Uterus (tissue), 2 donors: ENCODE measurements around the gene AIFM2.

ENCODE experiments used
- CTCF ChIP-seq, 4 experiments: fragments of 200-600 bp in 2 of 4; fragments of 450-650 bp in 2 of 4; sonication (generic) in 2 of 4; IDR thresholded peaks; one replicate each; pipeline ENCODE4 v1.5.1; 2016 to 2019; ENCODE audit warnings: antibody characterized with exemption in 4 of 4, mild to moderate bottlenecking in 2 of 4, moderate library complexity in 1 of 4
- POLR2A ChIP-seq, 2 donors: fragments of 450-650 bp; IDR thresholded peaks; one replicate each; pipeline ENCODE4 v1.6.1; 2016; ENCODE audit warnings: antibody characterized with exemption in 2 of 2, mild to moderate bottlenecking in 1 of 2, moderate library complexity in 1 of 2

- TF ChIP-seq POLR2A (IDR thresholded peaks at IDR 0.05) (peak; percentile 79 to 85), CTCF (IDR thresholded peaks at IDR 0.05) (peak; percentile 60 to 84 (median 82))
Observed at GRCh38 chr10:70146489-70147258, 14.0 kb upstream of the AIFM2 start, which contains the start of gene TYSND1.
